K562 (cell line): ENCODE data around the gene MYCN. TPM values are rescaled to one million over a fixed set of nuclear protein-coding genes. Genes with fewer than 3 reads are reported as not detected.

ENCODE experiments used
- ATAC-seq: fragments of 200-7000 bp; cut with Tn5 transposase; 3 replicates; pipeline ENCODE4 v1.9.1; 2020; ENCODE audit warnings: moderate library complexity
- BruUV-seq: library from RNA; stranded (reverse); fragments of 400-500 nt; replicated peaks from 2 replicates; lab custom pipeline; 2021; lab: Mats Ljungman, UMichigan
- CTCF ChIA-PET: fragments of 300-600 bp; formaldehyde crosslinking; extraction: SDS; loops from one replicate; lab custom pipeline; 2021; ENCODE audit warnings: low intra/inter-chr PET ratio; lab: Yijun Ruan, JAX
- POLR2A ChIA-PET: fragments of 300-600, 350-650 bp; sonication (Branson Sonifier 250); formaldehyde crosslinking; extraction: SDS; loops from one replicate; lab custom pipeline; 2021; ENCODE audit warnings: antibody characterized with exemption, inconsistent platforms; lab: Yijun Ruan, JAX
- DNase-seq, 4 experiments: peaks; one replicate each; pipeline versions ENCODE4 v3.0.0 to v3.0.0-alpha.2; 2011 to 2018; ENCODE audit warnings: low spot score in 3 of 4, mixed read lengths in 3 of 4; ENCODE audit errors: extremely low read depth in 1 of 4
- FAIRE-seq: peaks from 2 replicates; lab custom pipeline; 2011; peaks lifted over from hg19 to GRCh38; lab: Jason Lieb, UNC
- H2AFZ ChIP-seq: 2 replicates; pipeline ENCODE4 v1.6.0; 2011; ENCODE audit warnings: low read depth, low read length, control low read depth, inconsistent platforms
- H3K27ac ChIP-seq: fragments of 200-600 bp; 3 replicates; pipeline ENCODE4 v1.8.0; 2011; ENCODE audit warnings: low read depth, mild to moderate bottlenecking, control low read depth, inconsistent platforms, low read length, moderate library complexity, mixed read lengths; ENCODE audit errors: extremely low read depth
- H3K27me3 ChIP-seq, 2 experiments: fragments of 300-600 bp in 1 of 2; 2 replicates in 1 of 2; 3 replicates in 1 of 2; pipeline versions ENCODE4 v1.6.0 to v1.8.0; 2011; ENCODE audit warnings: inconsistent platforms in 2 of 2, low read length in 2 of 2, mild to moderate bottlenecking in 1 of 2, mixed read lengths in 1 of 2, moderate library complexity in 1 of 2; ENCODE audit not compliant: control insufficient read depth in 2 of 2, insufficient read depth in 2 of 2
- H3K36me3 ChIP-seq: fragments of 300-600 bp; 3 replicates; pipeline ENCODE4 v1.8.0; 2011; ENCODE audit warnings: mild to moderate bottlenecking, low read length, inconsistent platforms; ENCODE audit not compliant: control insufficient read depth, insufficient read depth
- H3K4me1 ChIP-seq, 2 experiments: fragments of 200-600 bp in 1 of 2; replicated peaks in 1 of 2; 2 replicates in 1 of 2; 3 replicates in 1 of 2; pipeline versions ENCODE4 v1.5.1 to v1.8.0; 2011; ENCODE audit warnings: inconsistent platforms in 2 of 2, low read length in 2 of 2, mild to moderate bottlenecking in 1 of 2, mixed read lengths in 1 of 2, moderate library complexity in 1 of 2; ENCODE audit not compliant: control insufficient read depth in 2 of 2, insufficient read depth in 2 of 2
- H3K4me2 ChIP-seq: 2 replicates; pipeline ENCODE4 v1.6.1; 2011; ENCODE audit warnings: low read length, control low read depth, inconsistent platforms, mixed read lengths; ENCODE audit not compliant: insufficient read depth
- H3K4me3 ChIP-seq: fragments of 200-600 bp; sonication (generic), shearing (Covaris generic); 2 replicates; pipeline ENCODE4 v1.5.1; 2016; ENCODE audit warnings: control low read depth, inconsistent platforms
- H3K79me2 ChIP-seq: fragments of 200-600 bp; 3 replicates; pipeline ENCODE4 v1.8.0; 2011; ENCODE audit warnings: low read length, inconsistent platforms; ENCODE audit not compliant: control insufficient read depth, insufficient read depth
- H3K9ac ChIP-seq, 2 experiments: 2 replicates each; pipeline versions ENCODE4 v1.6.0 to v1.6.1; 2011; ENCODE audit warnings: low read depth in 2 of 2, low read length in 2 of 2, control low read depth in 1 of 2, inconsistent platforms in 1 of 2, mild to moderate bottlenecking in 1 of 2, mixed read lengths in 1 of 2; ENCODE audit not compliant: insufficient read depth in 1 of 2
- H3K9me1 ChIP-seq: one replicate; pipeline ENCODE4 v1.6.0; 2011; ENCODE audit warnings: inconsistent platforms, mild to moderate bottlenecking, low read length, moderate library complexity; ENCODE audit not compliant: control insufficient read depth, insufficient read depth
- H3K9me3 ChIP-seq: replicated peaks from 2 replicates; pipeline ENCODE4 v1.5.1; 2011; ENCODE audit warnings: low read depth, low read length, inconsistent platforms; ENCODE audit not compliant: control insufficient read depth, insufficient read depth
- H4K20me1 ChIP-seq: replicated peaks from 2 replicates; pipeline ENCODE4 v1.6.1; 2011; ENCODE audit warnings: low read length, inconsistent platforms, mixed read lengths; ENCODE audit not compliant: control insufficient read depth, insufficient read depth
- ATF6 ChIP-seq: sonication (generic); formaldehyde crosslinking; IDR thresholded peaks from 2 replicates; pipeline ENCODE4 v1.4.0; 2020; ENCODE audit warnings: mild to moderate bottlenecking, missing genetic modification reagents
- DIDO1 ChIP-seq: fragments of 450-650 bp; IDR thresholded peaks from 2 replicates; pipeline ENCODE4 v1.6.1; 2016; ENCODE audit warnings: low read depth, missing biosample characterization, missing genetic modification characterization
- E2F6 ChIP-seq, 2 experiments: IDR thresholded peaks; 2 replicates each; pipeline ENCODE4 v1.6.1; 2011; ENCODE audit warnings: borderline replicate concordance in 1 of 2, control low read depth in 1 of 2, low read depth in 1 of 2, low read length in 1 of 2, mild to moderate bottlenecking in 1 of 2, mixed read lengths in 1 of 2, moderate library complexity in 1 of 2; ENCODE audit not compliant: insufficient read depth in 1 of 2, insufficient read length in 1 of 2, poor library complexity in 1 of 2, severe bottlenecking in 1 of 2; ENCODE audit errors: extremely low read depth in 1 of 2
- EZH2 ChIP-seq: IDR thresholded peaks from 2 replicates; pipeline ENCODE4 v1.6.1; 2012; ENCODE audit warnings: low read depth, mild to moderate bottlenecking, inconsistent platforms, low read length, borderline replicate concordance
- FOXA1 ChIP-seq: fragments of 450-650 bp; IDR thresholded peaks from 2 replicates; pipeline ENCODE4 v1.6.1; 2016; ENCODE audit warnings: mild to moderate bottlenecking, borderline replicate concordance
- KHSRP ChIP-seq: fragments of 450-650 bp; IDR thresholded peaks from 2 replicates; pipeline ENCODE4 v1.6.1; 2017
- MYBL2 ChIP-seq, 2 experiments: fragments of 450-650 bp in 1 of 2; sonication (generic) in 1 of 2; formaldehyde crosslinking in 1 of 2; IDR thresholded peaks; 2 replicates each; pipeline versions ENCODE4 v1.6.1 to v1.8.1; 2017 to 2022; ENCODE audit warnings: borderline replicate concordance in 1 of 2, inconsistent platforms in 1 of 2, low read depth in 1 of 2, mild to moderate bottlenecking in 1 of 2, missing genetic modification reagents in 1 of 2, moderate library complexity in 1 of 2
- PRDM10 ChIP-seq: fragments of 450-650 bp; IDR thresholded peaks from 2 replicates; pipeline ENCODE4 v1.6.1; 2018; ENCODE audit not compliant: partially characterized antibody
- UBTF ChIP-seq, 2 experiments: IDR thresholded peaks; 2 replicates each; pipeline ENCODE4 v1.6.1; 2012; ENCODE audit warnings: improper control_type of control experiment in 2 of 2, low read depth in 2 of 2, low read length in 2 of 2, borderline replicate concordance in 1 of 2
- ZNF24 ChIP-seq: fragments of 450-650 bp; IDR thresholded peaks from 2 replicates; pipeline ENCODE4 v1.6.1; 2016
- WGBS: fragments of 100-300 bp; shearing (Covaris generic); methylation state at CpG from one replicate; pipeline ENCODE4 v1.1.6; 2016; ENCODE audit warnings: low coverage, mixed read lengths; ENCODE audit not compliant: insufficient coverage; ENCODE audit errors: missing lambda C conversion rate; 5-methylcytosine and 5-hydroxymethylcytosine counted together
- in situ Hi-C: fragments of 300-500 bp; cut with MboI; formaldehyde crosslinking; loops from 4 replicates; pipeline ENCODE4 v1.15.0; 2018; ENCODE audit warnings: inconsistent platforms, mixed read lengths
- intact Hi-C: fragments of 100-400 bp; cut with micrococcal nuclease; formaldehyde crosslinking; loops from 2 replicates; pipeline ENCODE4 v1.14.2; 2022
- polyA plus RNA-seq, 8 experiments: library from polyadenylated mRNA; depleted of rRNA in 4 of 8; stranded (reverse) in 5 of 8; unstranded in 3 of 8; fragments of >200 nt; fragmentation: Nextera tagmentation in 2 of 8; fragmentation: Illumina TruSeq in 1 of 8; extraction: Ambion mirVana in 2 of 8; extraction: Trizol in 1 of 8; gene quantifications; 2 replicates each; pipeline versions ENCODE4 v1.2.1 to v1.2.3, GENCODE V29; 2011 to 2014; ENCODE audit warnings: inconsistent platforms in 1 of 8, missing spikeins in 1 of 8
- total RNA-seq, 7 experiments: library from RNA; depleted of rRNA in 6 of 7; stranded (reverse); fragments of >200 nt in 6 of 7; fragmentation: Illumina TruSeq in 2 of 7; extraction: Trizol in 2 of 7; gene quantifications; 2 replicates each; pipeline versions ENCODE4 v1.2.1 to v1.2.3, GENCODE V29; 2011 to 2021; ENCODE audit warnings: low replicate concordance in 1 of 7

The MYCN gene
- total and polyA plus RNA-seq, 9 of the 15 experiments (the other 6 are each of a cell fraction or from before 2014, with no cell fraction given), result not detected

GRCh38 chr2:15911686-15912085, 28.7 kb upstream of the MYCN start:
- FAIRE-seq, result no peak
- POLR2A ChIA-PET, result no interaction called here
- Histone ChIP-seq H3K36me3 (no peaks in the 10 kb centered on the region), H3K27ac (no peak overlapping the region), H2AFZ (no peak overlapping the region), H3K9me1 (no peaks in the 10 kb centered on the region), H3K27me3 (peaks cover 2 to 18% of the 10 kb centered on the region in 2 experiments; a peak in 2 of 5 replicates), H4K20me1 (no peaks in the 10 kb centered on the region; the same call in 1 of the 2 replicates), H3K4me3 (no peak overlapping the region), H3K79me2 (no peaks in the 10 kb centered on the region), H3K4me2 (no peak overlapping the region), H3K9me3 (no peaks in the 10 kb centered on the region), H3K4me1 (no peaks in the 10 kb centered on the region; a peak in 1 of 5 replicates), H3K9ac (no peak overlapping the region)
- no TSS peak for BruUV-seq
- no peak for DNase-seq
- in situ Hi-C loops (no loop called here), intact Hi-C loops (no loop called here)
- no peak for ATAC-seq
- CTCF ChIA-PET, result no interaction called here
- WGBS, result 0% methylated on average over 3 of the region's 3 CpGs
- TF ChIP-seq UBTF (IDR thresholded peaks at IDR 0.05; ENCODE audit: borderline replicate concordance in 1 of 2, low read depth in 2 of 2, low read length in 2 of 2), result no peak
- no peak for TF ChIP-seq MYBL2 (IDR thresholded peaks at IDR 0.05; ENCODE audit: low read depth)
- no peak for TF ChIP-seq MYBL2 (CRISPR knock-in tag; IDR thresholded peaks at IDR 0.05; ENCODE audit: borderline replicate concordance)
- TF ChIP-seq DIDO1 (tag), result no peak
- no peak for TF ChIP-seq FOXA1
- TF ChIP-seq ZNF24, result no peak
- no peak for TF ChIP-seq EZH2
- TF ChIP-seq ATF6 (CRISPR knock-in tag), result no peak
- no peak for TF ChIP-seq PRDM10
- TF ChIP-seq KHSRP, result no peak
- no peak for TF ChIP-seq E2F6 (IDR thresholded peaks at IDR 0.05; ENCODE audit: borderline replicate concordance in 1 of 2, extremely low read depth in 1 of 2, insufficient read depth in 1 of 2, insufficient read length in 1 of 2, low read depth in 1 of 2, low read length in 1 of 2, poor library complexity in 1 of 2, severe bottlenecking in 1 of 2)
